Melanocyte of skin (primary cell): ENCODE results near the gene SLC7A10. TPM values are rescaled to one million over a fixed set of nuclear protein-coding genes. Genes with fewer than 3 reads are reported as not detected.

ENCODE experiments used
- total RNA-seq, 2 donors: library from RNA; depleted of rRNA; stranded (reverse); fragments of >200 nt; gene quantifications; 2 replicates each; pipeline ENCODE4 v1.2.3, GENCODE V29; 2012

Gene SLC7A10
- not detected for total RNA-seq

GRCh38 chr19:33225458-33225926, at the start of gene SLC7A10:
SLC7A10 (minus strand) TSS chr19:33225850; CDS start chr19:33225703, 147 bp downstream.

GRCh38 chr19:33193865-33194362, 31.7 kb downstream of the SLC7A10 start, which contains the start of gene LRP3:
LRP3 (plus strand) TSS chr19:33194330; CDS start chr19:33194786, 456 bp downstream.

Other genes starting within 250 kb of the SLC7A10 start
- 1 to 10 TPM; 2.8 to 5.7 TPM for gene RHPN2, start 161.0 kb downstream of the SLC7A10 start, total RNA-seq
- gene GPATCH1, start 144.7 kb downstream of the SLC7A10 start, total RNA-seq: 1 to 10 TPM; 5.2 to 7.3 TPM
- gene WDR88, start 93.7 kb downstream of the SLC7A10 start, total RNA-seq: not detected
- gene LRP3, start 31.5 kb downstream of the SLC7A10 start, total RNA-seq: 10 to 100 TPM; 11.0 to 13.1 TPM
- under 1 TPM in 1 of 2 donors, not detected in 1; under 0.01 TPM for gene CEBPA, start 76.7 kb upstream of the SLC7A10 start, total RNA-seq
- gene CEBPG, start 147.9 kb upstream of the SLC7A10 start, total RNA-seq: 10 to 100 TPM in 1 of 2 donors, 1 to 10 TPM in 1; 7.9 to 13.0 TPM